ENCODE results near the gene TNIP2.
"Not testable (repeated sequence)": the region's sequence is repeated elsewhere in the genome, so short reads cannot be mapped to it uniquely, and the experiment has no call there.

Gene TNIP2

GRCh38 chr4:2731907-2732317 is 24.2 kb downstream of the TNIP2 start:
- DNase-seq, result no peak
- in situ Hi-C loops (cut with MboI; ENCODE audit: low pct_unique_long_range_greater_than_20kb, low sequenced_read_pairs), result no loop called here

- in situ Hi-C loops (cut with MboI; ENCODE audit: low pct_unique_long_range_greater_than_20kb, low sequenced_read_pairs), result no loop called here
- no peak for DNase-seq
These were observed 26.6 kb downstream of the TNIP2 start for GRCh38 chr4:2729533-2729875.

- in situ Hi-C loops (cut with MboI; ENCODE audit: low pct_unique_long_range_greater_than_20kb, low sequenced_read_pairs), result no loop called here
These were observed 27.2 kb downstream of the TNIP2 start for GRCh38 chr4:2728806-2729532.

GRCh38 chr4:2728221-2728620 is 27.9 kb downstream of the TNIP2 start:
- DNase-seq, result no peak
- in situ Hi-C loops (cut with MboI; ENCODE audit: low pct_unique_long_range_greater_than_20kb, low sequenced_read_pairs), result no loop called here

More at GRCh38 chr4:2728806-2729532, 27.2 kb downstream of the TNIP2 start:
- DNase-seq, result no peak

GRCh38 chr4:2726881-2727280 is 29.3 kb downstream of the TNIP2 start:
- in situ Hi-C loops (cut with MboI; ENCODE audit: low pct_unique_long_range_greater_than_20kb, low sequenced_read_pairs), result not testable (repeated sequence)

GRCh38 chr4:2725380-2725779 is 30.8 kb downstream of the TNIP2 start:
- in situ Hi-C loops (cut with MboI; ENCODE audit: low pct_unique_long_range_greater_than_20kb, low sequenced_read_pairs), result no loop called here
- no peak for DNase-seq

More at GRCh38 chr4:2726881-2727280, 29.3 kb downstream of the TNIP2 start:
- not testable (repeated sequence) for DNase-seq

- DNase-seq, result no peak
- in situ Hi-C loops (cut with MboI; ENCODE audit: low pct_unique_long_range_greater_than_20kb, low sequenced_read_pairs), result no loop called here
These were observed 32.4 kb downstream of the TNIP2 start for GRCh38 chr4:2723751-2724150.

- no peak for DNase-seq
- in situ Hi-C loops (cut with MboI; ENCODE audit: low pct_unique_long_range_greater_than_20kb, low sequenced_read_pairs), result no loop called here
These were observed 34.1 kb downstream of the TNIP2 start for GRCh38 chr4:2722033-2722432.

- in situ Hi-C loops (cut with MboI; ENCODE audit: low pct_unique_long_range_greater_than_20kb, low sequenced_read_pairs), result no loop called here
- DNase-seq, result no peak
These were observed 34.5 kb downstream of the TNIP2 start for GRCh38 chr4:2721586-2721985.

GRCh38 chr4:2716236-2716635 is 39.9 kb downstream of the TNIP2 start:
- no peak for DNase-seq
- in situ Hi-C loops (cut with MboI; ENCODE audit: low pct_unique_long_range_greater_than_20kb, low sequenced_read_pairs), result no loop called here

- in situ Hi-C loops (cut with MboI; ENCODE audit: low pct_unique_long_range_greater_than_20kb, low sequenced_read_pairs), result no loop called here
- DNase-seq, result no peak
These were observed 40.7 kb downstream of the TNIP2 start for GRCh38 chr4:2715426-2715825.

- in situ Hi-C loops (cut with MboI; ENCODE audit: low pct_unique_long_range_greater_than_20kb, low sequenced_read_pairs), result no loop called here
- DNase-seq, result no peak
These were observed 41.2 kb downstream of the TNIP2 start for GRCh38 chr4:2714918-2715317.

GRCh38 chr4:2714061-2714770 is 41.9 kb downstream of the TNIP2 start:
- in situ Hi-C loops (cut with MboI; ENCODE audit: low pct_unique_long_range_greater_than_20kb, low sequenced_read_pairs), result no loop called here
- DNase-seq, result no peak

GRCh38 chr4:2713337-2713736 is 42.8 kb downstream of the TNIP2 start:
- DNase-seq, result no peak
- in situ Hi-C loops (cut with MboI; ENCODE audit: low pct_unique_long_range_greater_than_20kb, low sequenced_read_pairs), result no loop called here

- DNase-seq, result peak; percentile 59
- in situ Hi-C loops (cut with MboI; ENCODE audit: low pct_unique_long_range_greater_than_20kb, low sequenced_read_pairs), result no loop called here
These were observed 43.8 kb downstream of the TNIP2 start for GRCh38 chr4:2712261-2712842.

GRCh38 chr4:2702770-2703169 is 53.4 kb downstream of the TNIP2 start:
- DNase-seq, result no peak
- in situ Hi-C loops (cut with MboI; ENCODE audit: low pct_unique_long_range_greater_than_20kb, low sequenced_read_pairs), result no loop called here

GRCh38 chr4:2702361-2702760 is 53.8 kb downstream of the TNIP2 start:
- no peak for DNase-seq
- in situ Hi-C loops (cut with MboI; ENCODE audit: low pct_unique_long_range_greater_than_20kb, low sequenced_read_pairs), result no loop called here

GRCh38 chr4:2700031-2700430 is 56.1 kb downstream of the TNIP2 start:
- no peak for DNase-seq
- in situ Hi-C loops (cut with MboI; ENCODE audit: low pct_unique_long_range_greater_than_20kb, low sequenced_read_pairs), result no loop called here

- DNase-seq, result no peak
- in situ Hi-C loops (cut with MboI; ENCODE audit: low pct_unique_long_range_greater_than_20kb, low sequenced_read_pairs), result no loop called here
These were observed 56.6 kb downstream of the TNIP2 start for GRCh38 chr4:2699534-2699933.

- in situ Hi-C loops (cut with MboI; ENCODE audit: low pct_unique_long_range_greater_than_20kb, low sequenced_read_pairs), result no loop called here
- no peak for DNase-seq
These were observed 57.1 kb downstream of the TNIP2 start for GRCh38 chr4:2698951-2699505.

Data from KBM-7 (cell line).